ENCODE data around the gene RNF213. TPM values are rescaled to one million over a fixed set of nuclear protein-coding genes. Genes with fewer than 3 reads are reported as not detected.
A peak's percentile ranks its signal among the peaks of the same experiment; 100 is the strongest.
"Not testable (repeated sequence)": the region's sequence is repeated elsewhere in the genome, so short reads cannot be mapped to it uniquely, and the experiment has no call there.

RNF213 gene
- total RNA-seq, 1 experiment from 2014 or later, result 70.5 TPM

- TF ChIP-seq, protein P1, sequence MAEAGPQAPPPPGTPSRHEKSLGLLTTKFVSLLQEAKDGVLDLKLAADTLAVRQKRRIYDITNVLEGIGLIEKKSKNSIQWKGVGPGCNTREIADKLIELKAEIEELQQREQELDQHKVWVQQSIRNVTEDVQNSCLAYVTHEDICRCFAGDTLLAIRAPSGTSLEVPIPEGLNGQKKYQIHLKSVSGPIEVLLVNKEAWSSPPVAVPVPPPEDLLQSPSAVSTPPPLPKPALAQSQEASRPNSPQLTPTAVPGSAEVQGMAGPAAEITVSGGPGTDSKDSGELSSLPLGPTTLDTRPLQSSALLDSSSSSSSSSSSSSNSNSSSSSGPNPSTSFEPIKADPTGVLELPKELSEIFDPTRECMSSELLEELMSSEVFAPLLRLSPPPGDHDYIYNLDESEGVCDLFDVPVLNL (CRISPR knock-in tag; IDR thresholded peaks at IDR 0.05; ENCODE audit: borderline replicate concordance, low read depth), result no peak
- TF ChIP-seq NR1H2 (CRISPR knock-in tag; IDR thresholded peaks at IDR 0.05) (no peak), GTF2I (CRISPR knock-in tag; conservative IDR thresholded peaks at IDR 0.05) (no peak), ZNF263 (CRISPR knock-in tag; IDR thresholded peaks at IDR 0.05; ENCODE audit: low read depth) (no peak), ZNF121 (CRISPR knock-in tag; IDR thresholded peaks at IDR 0.05) (no peak)
- TF ChIP-seq, protein P2, sequence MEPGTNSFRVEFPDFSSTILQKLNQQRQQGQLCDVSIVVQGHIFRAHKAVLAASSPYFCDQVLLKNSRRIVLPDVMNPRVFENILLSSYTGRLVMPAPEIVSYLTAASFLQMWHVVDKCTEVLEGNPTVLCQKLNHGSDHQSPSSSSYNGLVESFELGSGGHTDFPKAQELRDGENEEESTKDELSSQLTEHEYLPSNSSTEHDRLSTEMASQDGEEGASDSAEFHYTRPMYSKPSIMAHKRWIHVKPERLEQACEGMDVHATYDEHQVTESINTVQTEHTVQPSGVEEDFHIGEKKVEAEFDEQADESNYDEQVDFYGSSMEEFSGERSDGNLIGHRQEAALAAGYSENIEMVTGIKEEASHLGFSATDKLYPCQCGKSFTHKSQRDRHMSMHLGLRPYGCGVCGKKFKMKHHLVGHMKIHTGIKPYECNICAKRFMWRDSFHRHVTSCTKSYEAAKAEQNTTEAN (CRISPR knock-in tag; IDR thresholded peaks at IDR 0.05), result no peak
- TF ChIP-seq, protein P3, sequence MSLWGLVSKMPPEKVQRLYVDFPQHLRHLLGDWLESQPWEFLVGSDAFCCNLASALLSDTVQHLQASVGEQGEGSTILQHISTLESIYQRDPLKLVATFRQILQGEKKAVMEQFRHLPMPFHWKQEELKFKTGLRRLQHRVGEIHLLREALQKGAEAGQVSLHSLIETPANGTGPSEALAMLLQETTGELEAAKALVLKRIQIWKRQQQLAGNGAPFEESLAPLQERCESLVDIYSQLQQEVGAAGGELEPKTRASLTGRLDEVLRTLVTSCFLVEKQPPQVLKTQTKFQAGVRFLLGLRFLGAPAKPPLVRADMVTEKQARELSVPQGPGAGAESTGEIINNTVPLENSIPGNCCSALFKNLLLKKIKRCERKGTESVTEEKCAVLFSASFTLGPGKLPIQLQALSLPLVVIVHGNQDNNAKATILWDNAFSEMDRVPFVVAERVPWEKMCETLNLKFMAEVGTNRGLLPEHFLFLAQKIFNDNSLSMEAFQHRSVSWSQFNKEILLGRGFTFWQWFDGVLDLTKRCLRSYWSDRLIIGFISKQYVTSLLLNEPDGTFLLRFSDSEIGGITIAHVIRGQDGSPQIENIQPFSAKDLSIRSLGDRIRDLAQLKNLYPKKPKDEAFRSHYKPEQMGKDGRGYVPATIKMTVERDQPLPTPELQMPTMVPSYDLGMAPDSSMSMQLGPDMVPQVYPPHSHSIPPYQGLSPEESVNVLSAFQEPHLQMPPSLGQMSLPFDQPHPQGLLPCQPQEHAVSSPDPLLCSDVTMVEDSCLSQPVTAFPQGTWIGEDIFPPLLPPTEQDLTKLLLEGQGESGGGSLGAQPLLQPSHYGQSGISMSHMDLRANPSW (CRISPR knock-in tag; conservative IDR thresholded peaks at IDR 0.05; ENCODE audit: low read depth), result no peak
- TF ChIP-seq, protein P4, sequence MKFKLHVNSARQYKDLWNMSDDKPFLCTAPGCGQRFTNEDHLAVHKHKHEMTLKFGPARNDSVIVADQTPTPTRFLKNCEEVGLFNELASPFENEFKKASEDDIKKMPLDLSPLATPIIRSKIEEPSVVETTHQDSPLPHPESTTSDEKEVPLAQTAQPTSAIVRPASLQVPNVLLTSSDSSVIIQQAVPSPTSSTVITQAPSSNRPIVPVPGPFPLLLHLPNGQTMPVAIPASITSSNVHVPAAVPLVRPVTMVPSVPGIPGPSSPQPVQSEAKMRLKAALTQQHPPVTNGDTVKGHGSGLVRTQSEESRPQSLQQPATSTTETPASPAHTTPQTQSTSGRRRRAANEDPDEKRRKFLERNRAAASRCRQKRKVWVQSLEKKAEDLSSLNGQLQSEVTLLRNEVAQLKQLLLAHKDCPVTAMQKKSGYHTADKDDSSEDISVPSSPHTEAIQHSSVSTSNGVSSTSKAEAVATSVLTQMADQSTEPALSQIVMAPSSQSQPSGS (CRISPR knock-in tag; IDR thresholded peaks at IDR 0.05; ENCODE audit: borderline replicate concordance, low read depth), result no peak
- TF ChIP-seq, protein P5, sequence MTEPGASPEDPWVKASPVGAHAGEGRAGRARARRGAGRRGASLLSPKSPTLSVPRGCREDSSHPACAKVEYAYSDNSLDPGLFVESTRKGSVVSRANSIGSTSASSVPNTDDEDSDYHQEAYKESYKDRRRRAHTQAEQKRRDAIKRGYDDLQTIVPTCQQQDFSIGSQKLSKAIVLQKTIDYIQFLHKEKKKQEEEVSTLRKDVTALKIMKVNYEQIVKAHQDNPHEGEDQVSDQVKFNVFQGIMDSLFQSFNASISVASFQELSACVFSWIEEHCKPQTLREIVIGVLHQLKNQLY (CRISPR knock-in tag; IDR thresholded peaks at IDR 0.05), result no peak
These were observed 149.0 kb downstream of the RNF213 start (continued) for GRCh38 chr17:80409626-80410025.

- CTCF ChIA-PET, result interaction anchor here (0.6 kb wide), 1 partner anchor 23 kb away, joined by 3 read pairs; no protein-coding TSS in a partner anchor
- ATAC-seq; H3K36me3 Mint-ChIP-seq; H3K4me1 Mint-ChIP-seq; H3K27ac Mint-ChIP-seq; POLR2A ChIA-PET; H3K9me3 Mint-ChIP-seq; DNase-seq (ENCODE audit: low spot score); H3K4me3 Mint-ChIP-seq: not testable (repeated sequence)
- H3K27me3 Mint-ChIP-seq (ENCODE audit: low read depth), result peaks cover 28% of the 10 kb centered on the region
These were observed 149.9 kb downstream of the RNF213 start for GRCh38 chr17:80410441-80411087.

- Mint-ChIP-seq H3K4me1 (peaks cover 9% of the 10 kb centered on the region), H3K27me3 (ENCODE audit: low read depth) (peaks cover 28% of the 10 kb centered on the region), H3K4me3 (peak overlapping the region; percentile 89), H3K36me3 (peaks cover 6% of the 10 kb centered on the region; the same call in 1 of the 2 replicates), H3K9me3 (no peaks in the 10 kb centered on the region), H3K27ac (no peak overlapping the region)
- POLR2A ChIA-PET, result no interaction called here
- ATAC-seq, result no peak
- CTCF ChIA-PET, result interaction anchor here (0.8 to 3.8 kb wide), 3 partner anchors 12 to 313 kb away, joined by 4 to 13 read pairs (median 4); partner anchors contain the start of gene GAA
- DNase-seq (ENCODE audit: low spot score), result no peak
- TF ChIP-seq ZNF281 (CRISPR knock-in tag; IDR thresholded peaks at IDR 0.05), result no peak
These were observed 153.3 kb downstream of the RNF213 start for GRCh38 chr17:80413771-80414507.

All from WTC11 (cell line).